ENCODE measurements around the gene ZBTB20. TPM values are rescaled to one million over a fixed set of nuclear protein-coding genes. Genes with fewer than 3 reads are reported as not detected.

Gene ZBTB20
- total RNA-seq, 3 donors from 2014 or later: 62.9 to 150 (median 109) TPM

DNA sequence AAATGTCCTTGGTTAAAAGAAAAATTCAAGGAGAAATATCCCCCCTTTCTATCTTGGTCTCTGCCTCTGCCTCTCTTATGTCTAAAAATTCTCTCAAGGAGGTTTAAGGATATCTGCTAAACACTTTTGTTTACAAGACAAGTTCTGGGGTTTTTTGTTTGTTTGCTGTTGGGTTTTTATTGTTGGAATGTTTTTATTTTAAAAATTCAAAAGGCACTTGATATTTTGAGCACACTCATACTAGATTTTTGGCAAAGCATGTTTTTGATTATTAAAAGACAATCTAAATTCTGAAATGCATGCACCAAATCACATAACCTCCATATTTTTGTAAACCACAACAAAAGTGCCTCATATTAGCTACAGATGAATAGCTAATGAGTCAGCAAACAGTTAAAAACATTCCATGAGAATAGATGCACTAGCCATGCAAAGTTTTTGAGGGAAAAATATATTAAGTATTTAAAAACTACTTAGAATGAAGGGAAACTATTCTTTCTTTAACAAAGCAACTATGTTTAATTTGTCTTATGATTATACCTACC is 84.6 kb downstream of the ZBTB20 start:
- Histone ChIP-seq H3K27me3 (no peaks in the 10 kb centered on the region), H3K4me3 (no peak overlapping the region), H3K36me3 (no peaks in the 10 kb centered on the region), H3K4me1 (no peaks in the 10 kb centered on the region), H3K27ac (peak overlapping the region in 1 of 2 donors; percentile 23), H3K9me3 (no peaks in the 10 kb centered on the region)
- TF ChIP-seq, protein P1, sequence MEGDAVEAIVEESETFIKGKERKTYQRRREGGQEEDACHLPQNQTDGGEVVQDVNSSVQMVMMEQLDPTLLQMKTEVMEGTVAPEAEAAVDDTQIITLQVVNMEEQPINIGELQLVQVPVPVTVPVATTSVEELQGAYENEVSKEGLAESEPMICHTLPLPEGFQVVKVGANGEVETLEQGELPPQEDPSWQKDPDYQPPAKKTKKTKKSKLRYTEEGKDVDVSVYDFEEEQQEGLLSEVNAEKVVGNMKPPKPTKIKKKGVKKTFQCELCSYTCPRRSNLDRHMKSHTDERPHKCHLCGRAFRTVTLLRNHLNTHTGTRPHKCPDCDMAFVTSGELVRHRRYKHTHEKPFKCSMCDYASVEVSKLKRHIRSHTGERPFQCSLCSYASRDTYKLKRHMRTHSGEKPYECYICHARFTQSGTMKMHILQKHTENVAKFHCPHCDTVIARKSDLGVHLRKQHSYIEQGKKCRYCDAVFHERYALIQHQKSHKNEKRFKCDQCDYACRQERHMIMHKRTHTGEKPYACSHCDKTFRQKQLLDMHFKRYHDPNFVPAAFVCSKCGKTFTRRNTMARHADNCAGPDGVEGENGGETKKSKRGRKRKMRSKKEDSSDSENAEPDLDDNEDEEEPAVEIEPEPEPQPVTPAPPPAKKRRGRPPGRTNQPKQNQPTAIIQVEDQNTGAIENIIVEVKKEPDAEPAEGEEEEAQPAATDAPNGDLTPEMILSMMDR (IDR thresholded peaks at IDR 0.05): no peak
- TF ChIP-seq POLR2A (IDR thresholded peaks at IDR 0.05): no peak
- TF ChIP-seq POLR2AphosphoS5 (IDR thresholded peaks at IDR 0.05): no peak
- intact Hi-C loops (cut with DNase I; ENCODE audit: low total_unique reads): no loop called here
- no peak for DNase-seq (ENCODE audit: low spot score in 2 of 2)

DNA sequence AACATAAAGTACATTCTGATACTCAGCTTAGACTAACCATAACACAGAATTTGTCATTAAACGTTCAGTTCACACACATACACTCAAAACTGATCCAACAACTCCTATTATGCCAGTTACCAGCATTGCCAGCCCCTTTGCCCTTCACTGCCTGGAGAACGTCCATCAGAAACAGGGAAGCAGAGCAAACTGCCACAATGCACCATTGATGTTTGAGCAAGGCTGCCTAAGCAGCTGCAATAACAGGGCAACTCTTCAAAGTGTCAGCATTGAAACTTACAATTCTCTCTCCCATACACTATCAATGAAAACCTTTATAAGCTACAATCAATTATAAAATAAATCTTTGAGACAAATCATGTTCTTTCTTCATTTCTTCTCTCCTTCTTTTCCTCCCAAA is 85.1 kb downstream of the ZBTB20 start:
- no peaks in the 10 kb centered on the region for H3K36me3 ChIP-seq
- no peaks in the 10 kb centered on the region for H3K27me3 ChIP-seq
- H3K27ac ChIP-seq: peak overlapping the region in 1 of 2 donors; percentile 23
- H3K9me3 ChIP-seq: no peaks in the 10 kb centered on the region
- no peak for TF ChIP-seq POLR2A (IDR thresholded peaks at IDR 0.05)
- no peak for TF ChIP-seq POLR2AphosphoS5 (IDR thresholded peaks at IDR 0.05)
- TF ChIP-seq, protein P1 (IDR thresholded peaks at IDR 0.05): no peak
- intact Hi-C loops (cut with DNase I; ENCODE audit: low total_unique reads): no loop called here
- no peaks in the 10 kb centered on the region for H3K4me1 ChIP-seq
- no peak for DNase-seq (ENCODE audit: low spot score in 2 of 2)
- H3K4me3 ChIP-seq: no peak overlapping the region

DNA sequence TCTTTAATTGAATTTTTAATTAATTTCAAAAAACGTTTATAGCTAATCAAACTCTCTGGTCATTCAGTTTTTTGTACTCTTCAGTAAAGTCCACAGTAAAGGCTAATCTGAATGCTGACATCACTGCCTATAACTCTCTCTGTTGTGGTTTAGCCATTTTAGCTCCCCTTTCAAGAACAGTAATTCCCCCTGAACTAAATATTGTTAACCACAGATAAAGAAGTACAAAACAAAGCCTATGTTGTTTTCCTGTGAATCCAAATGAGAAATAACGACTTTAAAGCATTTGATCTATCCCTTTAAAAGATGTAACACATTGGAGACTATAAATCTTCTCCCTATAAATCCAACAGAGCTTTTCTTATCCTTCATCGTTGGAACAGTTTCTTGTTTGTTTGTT is 94.2 kb downstream of the ZBTB20 start:
- H3K27ac ChIP-seq: no peak overlapping the region
- no peaks in the 10 kb centered on the region for H3K9me3 ChIP-seq
- intact Hi-C loops (cut with DNase I; ENCODE audit: low total_unique reads): no loop called here
- no peaks in the 10 kb centered on the region for H3K4me1 ChIP-seq
- DNase-seq (ENCODE audit: low spot score in 2 of 2): no peak
- no peak for TF ChIP-seq POLR2AphosphoS5 (IDR thresholded peaks at IDR 0.05)
- no peak for TF ChIP-seq POLR2A (IDR thresholded peaks at IDR 0.05)
- TF ChIP-seq, protein P1 (IDR thresholded peaks at IDR 0.05): no peak
- H3K4me3 ChIP-seq: no peak overlapping the region
- no peaks in the 10 kb centered on the region for H3K27me3 ChIP-seq
- no peaks in the 10 kb centered on the region for H3K36me3 ChIP-seq

DNA sequence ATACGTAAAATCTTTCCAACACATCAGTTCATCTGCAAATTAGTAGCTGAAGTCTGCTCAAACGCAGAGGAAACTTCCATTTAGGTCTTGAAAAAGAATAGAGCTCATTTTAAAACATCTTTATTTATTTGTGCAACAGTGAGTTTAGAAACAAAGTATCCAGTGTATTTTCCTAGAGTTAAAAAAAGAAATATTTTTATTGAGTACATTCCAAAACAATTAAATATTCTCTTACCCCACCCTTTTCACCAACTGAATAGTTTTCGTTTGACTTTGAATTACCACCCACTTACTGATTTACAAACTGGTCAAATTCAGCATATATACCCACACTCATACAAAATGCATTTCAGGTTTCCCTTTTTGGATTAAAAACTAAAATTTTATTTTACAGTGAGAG is 104.7 kb downstream of the ZBTB20 start:
- Histone ChIP-seq H3K4me1 (no peaks in the 10 kb centered on the region), H3K27ac (peak overlapping the region in 1 of 2 donors; percentile 4), H3K9me3 (no peaks in the 10 kb centered on the region), H3K36me3 (no peaks in the 10 kb centered on the region), H3K27me3 (no peaks in the 10 kb centered on the region), H3K4me3 (no peak overlapping the region)
- TF ChIP-seq, protein P1 (IDR thresholded peaks at IDR 0.05): no peak
- no peak for TF ChIP-seq POLR2AphosphoS5 (IDR thresholded peaks at IDR 0.05)
- TF ChIP-seq POLR2A (IDR thresholded peaks at IDR 0.05): no peak
- intact Hi-C loops (cut with DNase I; ENCODE audit: low total_unique reads): no loop called here
- no peak for DNase-seq (ENCODE audit: low spot score in 2 of 2)

DNA sequence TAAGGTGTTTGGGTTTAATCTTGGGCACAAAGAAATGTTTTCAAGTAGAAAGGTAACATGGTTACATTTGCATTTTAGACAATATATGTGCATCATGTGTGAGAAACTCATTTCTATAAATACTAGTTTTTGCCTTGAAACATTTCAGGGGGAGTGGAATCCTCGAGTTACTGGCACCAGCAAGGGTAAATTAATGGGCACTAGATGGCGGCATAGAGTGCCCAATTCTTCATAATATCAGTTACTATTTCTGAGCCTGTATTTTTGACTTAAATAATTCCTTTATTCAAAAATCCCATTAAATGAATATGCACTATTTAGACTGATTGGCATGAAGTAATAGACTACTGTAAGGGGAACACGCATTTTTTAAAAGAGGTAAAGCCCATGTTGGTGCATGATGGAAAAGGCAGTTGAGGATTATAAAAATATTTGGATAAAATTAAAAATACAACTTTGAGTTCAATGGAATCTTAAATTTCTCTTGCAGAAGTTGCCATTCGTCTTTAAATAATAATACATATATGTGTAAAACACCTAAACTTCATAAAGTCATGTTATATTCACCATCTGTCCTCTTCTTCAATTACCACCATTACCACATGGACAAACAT is 106.3 kb downstream of the ZBTB20 start:
- intact Hi-C loops (cut with DNase I; ENCODE audit: low total_unique reads): no loop called here
- Histone ChIP-seq H3K36me3 (no peaks in the 10 kb centered on the region), H3K4me1 (no peaks in the 10 kb centered on the region), H3K27ac (no peak overlapping the region), H3K4me3 (no peak overlapping the region), H3K27me3 (no peaks in the 10 kb centered on the region), H3K9me3 (no peaks in the 10 kb centered on the region)
- TF ChIP-seq, protein P1 (IDR thresholded peaks at IDR 0.05): peak in 1 of 3 donors; percentile 34
- no peak for TF ChIP-seq POLR2AphosphoS5 (IDR thresholded peaks at IDR 0.05)
- DNase-seq (ENCODE audit: low spot score in 2 of 2): no peak
